ENCODE measurements around the gene C1orf105.
"Not testable (repeated sequence)": the region's sequence is repeated elsewhere in the genome, so short reads cannot be mapped to it uniquely, and the experiment has no call there.

C1orf105 gene, protein sequence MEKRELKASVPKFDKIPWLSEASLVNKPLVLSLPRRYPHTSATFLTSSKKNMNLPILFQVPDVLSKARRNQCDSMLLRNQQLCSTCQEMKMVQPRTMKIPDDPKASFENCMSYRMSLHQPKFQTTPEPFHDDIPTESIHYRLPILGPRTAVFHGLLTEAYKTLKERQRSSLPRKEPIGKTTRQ

GRCh38 chr1:172420385-172420784 lies at the start of gene C1orf105:
Gene C1orf105, plus strand, starts transcription at chr1:172420685. Its CDS starts 201 bp downstream, at chr1:172420886.
- ChIA-PET CTCF (interaction anchor here (0.6 to 1.5 kb wide), 5 partner anchors 8 to 418 kb away, joined by 3 to 6 read pairs (median 4); no protein-coding TSS in a partner anchor), POLR2A (no interaction called here)
- no peak for TF ChIP-seq ZNF658 (tag by site-specific recombination; IDR thresholded peaks at IDR 0.05)
- TF ChIP-seq ZNF707 (tag by site-specific recombination; IDR thresholded peaks at IDR 0.05) = no peak
- TF ChIP-seq ZNF354C (tag by site-specific recombination; IDR thresholded peaks at IDR 0.05; ENCODE audit: borderline replicate concordance, low read depth) = no peak
- TF ChIP-seq ZNF121 (tag by site-specific recombination; IDR thresholded peaks at IDR 0.05) = no peak
- TF ChIP-seq KLF16 (tag by site-specific recombination; IDR thresholded peaks at IDR 0.05) = no peak
- TF ChIP-seq ZBTB6 (tag by site-specific recombination; IDR thresholded peaks at IDR 0.05) = no peak
- no peak for TF ChIP-seq ZNF132 (tag by site-specific recombination; IDR thresholded peaks at IDR 0.05; ENCODE audit: borderline replicate concordance)
- no peaks in the 10 kb centered on the region for H3K36me3 ChIP-seq (ENCODE audit: control insufficient read depth in 2 of 2, insufficient read depth in 1 of 2, low read length in 2 of 2)
- H3K27ac ChIP-seq (ENCODE audit: extremely low read depth, low read depth, low read length) = no peak within 1 kb of the TSS
- H3K9me3 ChIP-seq (ENCODE audit: control insufficient read depth, insufficient read depth, low read depth, low read length) = no peaks in the 10 kb centered on the region
- H3K4me1 ChIP-seq (ENCODE audit: control insufficient read depth, insufficient read depth, low read length) = no peaks in the 10 kb centered on the region
- H3K4me3 ChIP-seq (ENCODE audit: low read depth, low read length) = no peak within 1 kb of the TSS

- H3K4me1 ChIP-seq (ENCODE audit: control insufficient read depth, insufficient read depth, low read length); H3K4me3 ChIP-seq (ENCODE audit: low read depth, low read length); POLR2A ChIA-PET; H3K27ac ChIP-seq (ENCODE audit: extremely low read depth, low read depth, low read length); H3K9me3 ChIP-seq (ENCODE audit: control insufficient read depth, insufficient read depth, low read depth, low read length); H3K36me3 ChIP-seq (ENCODE audit: control insufficient read depth in 2 of 2, insufficient read depth in 1 of 2, low read length in 2 of 2): not testable (repeated sequence)
- CTCF ChIA-PET = interaction anchor here (0.9 kb wide), 1 partner anchor 369 kb away, joined by 3 read pairs; no protein-coding TSS in a partner anchor
Measured at GRCh38 chr1:172371646-172372045, 48.8 kb upstream of the C1orf105 start.

DNA sequence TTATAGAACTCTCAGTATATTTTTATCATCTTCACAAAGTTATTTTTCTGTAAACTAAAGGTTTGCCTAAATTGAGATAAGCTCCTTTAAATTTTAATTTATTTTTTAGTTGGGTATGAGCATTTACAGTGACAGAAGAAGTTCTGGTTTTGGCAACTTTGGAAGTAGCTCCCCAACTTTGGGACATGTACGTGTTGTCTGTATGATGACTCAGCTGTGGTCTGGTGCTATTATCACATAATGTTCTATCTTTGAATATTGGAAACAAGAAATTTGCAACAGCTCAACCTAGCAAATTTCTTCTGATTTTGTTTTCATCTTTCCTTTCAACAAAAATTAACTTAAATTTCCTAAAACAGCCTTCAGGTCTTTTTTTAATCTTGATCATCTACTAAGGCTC lies 46.6 kb upstream of the C1orf105 start:
- Histone ChIP-seq H3K4me1 (ENCODE audit: control insufficient read depth, insufficient read depth, low read length) (no peaks in the 10 kb centered on the region), H3K9me3 (ENCODE audit: control insufficient read depth, insufficient read depth, low read depth, low read length) (no peaks in the 10 kb centered on the region), H3K4me3 (ENCODE audit: low read depth, low read length) (no peak overlapping the region), H3K27ac (ENCODE audit: extremely low read depth, low read depth, low read length) (no peak overlapping the region), H3K36me3 (ENCODE audit: control insufficient read depth in 2 of 2, insufficient read depth in 1 of 2, low read length in 2 of 2) (no peaks in the 10 kb centered on the region)
- ChIA-PET POLR2A (no interaction called here), CTCF (no interaction called here)
- no peak for TF ChIP-seq ZNF701 (tag by site-specific recombination; IDR thresholded peaks at IDR 0.05)
- no peak for TF ChIP-seq ZBTB48 (tag by site-specific recombination; IDR thresholded peaks at IDR 0.05)
- TF ChIP-seq ZNF837 (tag by site-specific recombination; IDR thresholded peaks at IDR 0.05) = no peak
- TF ChIP-seq ZNF211 (tag by site-specific recombination; IDR thresholded peaks at IDR 0.05; ENCODE audit: low read depth) = no peak
- TF ChIP-seq ZNF600 (tag by site-specific recombination; IDR thresholded peaks at IDR 0.05) = no peak
- TF ChIP-seq ZNF580 (tag by site-specific recombination; IDR thresholded peaks at IDR 0.05) = no peak
- no peak for TF ChIP-seq ZNF433 (tag by site-specific recombination; IDR thresholded peaks at IDR 0.05; ENCODE audit: low read depth)
- TF ChIP-seq, protein P1, sequence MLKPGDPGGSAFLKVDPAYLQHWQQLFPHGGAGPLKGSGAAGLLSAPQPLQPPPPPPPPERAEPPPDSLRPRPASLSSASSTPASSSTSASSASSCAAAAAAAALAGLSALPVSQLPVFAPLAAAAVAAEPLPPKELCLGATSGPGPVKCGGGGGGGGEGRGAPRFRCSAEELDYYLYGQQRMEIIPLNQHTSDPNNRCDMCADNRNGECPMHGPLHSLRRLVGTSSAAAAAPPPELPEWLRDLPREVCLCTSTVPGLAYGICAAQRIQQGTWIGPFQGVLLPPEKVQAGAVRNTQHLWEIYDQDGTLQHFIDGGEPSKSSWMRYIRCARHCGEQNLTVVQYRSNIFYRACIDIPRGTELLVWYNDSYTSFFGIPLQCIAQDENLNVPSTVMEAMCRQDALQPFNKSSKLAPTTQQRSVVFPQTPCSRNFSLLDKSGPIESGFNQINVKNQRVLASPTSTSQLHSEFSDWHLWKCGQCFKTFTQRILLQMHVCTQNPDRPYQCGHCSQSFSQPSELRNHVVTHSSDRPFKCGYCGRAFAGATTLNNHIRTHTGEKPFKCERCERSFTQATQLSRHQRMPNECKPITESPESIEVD (tag by site-specific recombination; IDR thresholded peaks at IDR 0.05) = no peak
- TF ChIP-seq ZNF521 (tag by site-specific recombination; IDR thresholded peaks at IDR 0.05) = no peak
- TF ChIP-seq ZXDB (tag by site-specific recombination; IDR thresholded peaks at IDR 0.05) = no peak
- TF ChIP-seq, protein P2, sequence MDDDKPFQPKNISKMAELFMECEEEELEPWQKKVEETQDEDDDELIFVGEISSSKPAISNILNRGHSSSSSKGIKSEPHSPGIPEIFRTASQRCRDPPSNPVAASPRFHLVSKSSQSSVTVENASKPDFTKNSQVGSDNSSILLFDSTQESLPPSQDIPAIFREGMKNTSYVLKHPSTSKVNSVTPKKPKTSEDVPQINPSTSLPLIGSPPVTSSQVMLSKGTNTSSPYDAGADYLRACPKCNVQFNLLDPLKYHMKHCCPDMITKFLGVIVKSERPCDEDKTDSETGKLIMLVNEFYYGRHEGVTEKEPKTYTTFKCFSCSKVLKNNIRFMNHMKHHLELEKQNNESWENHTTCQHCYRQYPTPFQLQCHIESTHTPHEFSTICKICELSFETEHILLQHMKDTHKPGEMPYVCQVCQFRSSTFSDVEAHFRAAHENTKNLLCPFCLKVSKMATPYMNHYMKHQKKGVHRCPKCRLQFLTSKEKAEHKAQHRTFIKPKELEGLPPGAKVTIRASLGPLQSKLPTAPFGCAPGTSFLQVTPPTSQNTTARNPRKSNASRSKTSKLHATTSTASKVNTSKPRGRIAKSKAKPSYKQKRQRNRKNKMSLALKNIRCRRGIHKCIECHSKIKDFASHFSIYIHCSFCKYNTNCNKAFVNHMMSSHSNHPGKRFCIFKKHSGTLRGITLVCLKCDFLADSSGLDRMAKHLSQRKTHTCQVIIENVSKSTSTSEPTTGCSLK (tag by site-specific recombination; IDR thresholded peaks at IDR 0.05) = no peak
- TF ChIP-seq ZNF112 (tag by site-specific recombination; IDR thresholded peaks at IDR 0.05) = no peak
- no peak for TF ChIP-seq ZNF514 (tag by site-specific recombination; IDR thresholded peaks at IDR 0.05)
- TF ChIP-seq ZNF394 (tag by site-specific recombination; IDR thresholded peaks at IDR 0.05; ENCODE audit: borderline replicate concordance) = no peak
- TF ChIP-seq ZNF473 (tag by site-specific recombination; IDR thresholded peaks at IDR 0.05) = no peak

Measured in HEK293 (cell line).